BE2C (cell line): ENCODE measurements around the gene WASF1. TPM values are rescaled to one million over a fixed set of nuclear protein-coding genes. Genes with fewer than 3 reads are reported as not detected.
A peak's percentile ranks its signal among the peaks of the same experiment; 100 is the strongest.

Experiments
- DNase-seq: peaks from one replicate; pipeline ENCODE4 v3.0.0-alpha.2; 2020
- H3K27me3 ChIP-seq: fragments of 250-450 bp; sonication (Bioruptor Pico); 2 replicates; pipeline ENCODE4 v1.5.1; 2020; ENCODE audit warnings: mild to moderate bottlenecking
- H3K36me3 ChIP-seq: fragments of 250-450 bp; sonication (Bioruptor Pico); 2 replicates; pipeline ENCODE4 v1.5.1; 2020; ENCODE audit warnings: mild to moderate bottlenecking
- H3K4me1 ChIP-seq: fragments of 250-450 bp; sonication (Bioruptor Pico); 2 replicates; pipeline ENCODE4 v1.5.1; 2020
- H3K4me3 ChIP-seq: 2 replicates; pipeline ENCODE4 v1.5.1; 2011; ENCODE audit warnings: low read depth, low read length
- H3K9me3 ChIP-seq: fragments of 250-450 bp; sonication (Bioruptor Pico); 2 replicates; pipeline ENCODE4 v1.5.1; 2020
- polyA plus RNA-seq: library from polyadenylated mRNA; unstranded; fragments of >200 nt; gene quantifications from one replicate; pipeline ENCODE4 v1.2.1, GENCODE V29; 2012; ENCODE audit warnings: low read depth, missing spikeins; ENCODE audit not compliant: insufficient read length, insufficient read depth
- TF ChIP-seq, protein P1 (sequence below): IDR thresholded peaks from 2 replicates; pipeline ENCODE4 v1.5.1; 2012; ENCODE audit warnings: mild to moderate bottlenecking, low read depth, low read length

The WASF1 gene
- 52.1 TPM for polyA plus RNA-seq

DNA sequence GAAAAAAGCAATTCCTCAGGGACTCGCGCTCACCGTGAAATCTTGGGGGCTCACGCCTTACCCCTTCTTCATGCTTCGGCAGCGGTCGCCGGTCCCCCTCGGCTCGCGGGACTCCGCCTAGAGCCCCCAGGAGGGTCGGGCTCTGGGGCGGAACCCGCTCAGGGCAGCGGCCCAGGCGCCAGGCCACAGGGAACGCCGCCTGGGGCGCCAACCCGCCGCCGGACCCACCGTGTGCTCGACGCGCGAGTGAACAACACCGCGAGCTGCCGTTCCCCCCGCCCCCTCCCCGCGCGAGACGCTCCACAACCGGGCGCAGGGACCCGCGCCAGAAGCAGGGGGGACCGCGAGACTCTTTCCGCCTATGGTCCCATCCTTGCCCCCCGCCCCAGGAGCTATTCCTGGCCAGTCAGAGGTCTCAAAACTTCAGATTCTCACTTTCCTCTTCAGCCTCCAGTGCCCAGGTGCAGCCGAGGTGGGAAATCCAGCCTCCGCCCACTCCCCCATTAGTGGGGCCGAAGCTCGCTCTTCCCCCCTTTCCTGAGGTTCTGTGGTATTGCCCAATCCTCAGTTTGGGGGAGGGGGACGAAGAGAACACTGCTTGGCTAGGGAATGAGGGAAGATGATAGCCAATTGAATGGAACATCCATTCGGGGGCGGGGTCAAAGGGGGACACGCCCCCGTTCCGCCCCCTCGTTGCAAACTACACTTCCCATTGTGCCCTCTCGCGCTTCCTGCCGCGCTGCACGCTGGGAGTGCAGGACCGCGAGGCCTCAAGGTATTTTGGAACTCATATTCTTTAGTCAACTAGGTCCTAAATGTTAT, at the start of gene WASF1:
WASF1 (minus strand) TSS at position 265 of the 822 bp plus-strand sequence. CDS start 52,069 bp downstream, outside the sequence.
- peak within 1 kb of the TSS; percentile 94 for H3K4me3 ChIP-seq
- H3K9me3 ChIP-seq: no peaks in the 10 kb centered on the region
- peaks cover 3% of the 10 kb centered on the region for H3K4me1 ChIP-seq
- TF ChIP-seq, protein P1, sequence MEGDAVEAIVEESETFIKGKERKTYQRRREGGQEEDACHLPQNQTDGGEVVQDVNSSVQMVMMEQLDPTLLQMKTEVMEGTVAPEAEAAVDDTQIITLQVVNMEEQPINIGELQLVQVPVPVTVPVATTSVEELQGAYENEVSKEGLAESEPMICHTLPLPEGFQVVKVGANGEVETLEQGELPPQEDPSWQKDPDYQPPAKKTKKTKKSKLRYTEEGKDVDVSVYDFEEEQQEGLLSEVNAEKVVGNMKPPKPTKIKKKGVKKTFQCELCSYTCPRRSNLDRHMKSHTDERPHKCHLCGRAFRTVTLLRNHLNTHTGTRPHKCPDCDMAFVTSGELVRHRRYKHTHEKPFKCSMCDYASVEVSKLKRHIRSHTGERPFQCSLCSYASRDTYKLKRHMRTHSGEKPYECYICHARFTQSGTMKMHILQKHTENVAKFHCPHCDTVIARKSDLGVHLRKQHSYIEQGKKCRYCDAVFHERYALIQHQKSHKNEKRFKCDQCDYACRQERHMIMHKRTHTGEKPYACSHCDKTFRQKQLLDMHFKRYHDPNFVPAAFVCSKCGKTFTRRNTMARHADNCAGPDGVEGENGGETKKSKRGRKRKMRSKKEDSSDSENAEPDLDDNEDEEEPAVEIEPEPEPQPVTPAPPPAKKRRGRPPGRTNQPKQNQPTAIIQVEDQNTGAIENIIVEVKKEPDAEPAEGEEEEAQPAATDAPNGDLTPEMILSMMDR: no peak
- 0 out of 2 replicates have a peak, but pooled peaks cover 3% of the 10 kb centered on the region for H3K36me3 ChIP-seq
- peak; percentile 96 for DNase-seq
- H3K27me3 ChIP-seq: no peaks in the 10 kb centered on the region

DNA sequence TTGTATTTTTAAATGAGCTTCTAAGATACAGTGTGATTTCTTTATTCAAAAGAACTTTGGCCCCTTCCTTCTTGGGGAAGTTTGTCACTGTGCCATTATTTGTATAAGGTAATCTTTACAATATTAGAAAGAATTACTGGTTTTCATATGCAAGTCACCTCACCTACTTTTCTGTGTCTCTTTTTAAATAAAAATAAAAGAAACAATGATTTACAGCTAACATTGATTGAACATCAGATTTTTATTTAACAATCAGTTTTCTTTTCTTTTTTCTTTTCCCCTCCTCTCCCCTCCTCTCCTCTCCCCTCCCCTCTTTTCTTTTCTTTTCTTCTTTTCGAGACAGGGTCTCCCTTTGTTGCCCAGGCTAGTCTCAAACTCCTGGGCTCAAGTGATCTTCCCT, 46.8 kb upstream of the WASF1 start:
- no peaks in the 10 kb centered on the region for H3K9me3 ChIP-seq
- DNase-seq: no peak
- H3K36me3 ChIP-seq: peaks cover 15% of the 10 kb centered on the region
- no peak overlapping the region for H3K4me3 ChIP-seq
- H3K27me3 ChIP-seq: no peaks in the 10 kb centered on the region
- no peaks in the 10 kb centered on the region for H3K4me1 ChIP-seq
- TF ChIP-seq, protein P1: no peak

DNA sequence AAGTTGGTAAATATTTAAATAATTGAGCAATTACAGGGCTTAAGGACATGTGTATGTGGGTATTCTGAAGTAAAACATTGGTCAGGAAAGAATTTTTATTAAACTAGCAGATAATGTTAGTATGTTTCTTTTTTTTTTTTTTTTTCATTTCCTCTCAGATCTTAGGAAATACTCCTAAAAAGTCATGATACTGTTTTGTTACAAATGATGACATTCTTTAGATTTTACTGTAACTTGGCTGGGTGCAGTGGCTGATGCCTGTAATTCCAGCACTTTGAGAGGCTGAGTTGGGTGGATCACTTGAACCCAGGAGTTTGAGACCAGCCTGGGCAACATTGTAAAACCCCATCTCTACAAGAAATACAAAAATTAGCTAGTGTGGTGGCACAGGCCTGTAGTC, 42.3 kb upstream of the WASF1 start:
- Histone ChIP-seq H3K4me3 (no peak overlapping the region), H3K4me1 (no peaks in the 10 kb centered on the region), H3K36me3 (peaks cover 18% of the 10 kb centered on the region), H3K27me3 (no peaks in the 10 kb centered on the region), H3K9me3 (no peaks in the 10 kb centered on the region)
- TF ChIP-seq, protein P1: no peak
- no peak for DNase-seq

DNA sequence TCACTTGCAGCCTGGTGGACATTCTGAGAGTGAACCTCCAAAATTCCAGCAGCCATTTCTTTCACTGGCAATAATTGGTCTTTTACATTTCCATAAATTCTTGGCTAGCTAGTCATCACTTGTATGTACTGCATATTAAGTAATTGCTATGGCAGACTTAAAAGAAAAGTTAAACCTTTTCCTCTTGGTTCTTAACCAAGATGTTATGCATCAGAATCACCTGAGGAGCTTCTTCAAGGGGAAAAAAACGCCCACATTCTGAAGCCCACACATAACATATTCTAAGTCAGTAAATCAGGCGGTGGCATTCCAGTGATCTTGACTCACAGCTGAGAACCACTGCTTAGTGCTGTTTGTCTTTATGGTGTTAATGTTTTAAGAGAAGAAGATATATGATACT, 37.8 kb upstream of the WASF1 start:
- no peaks in the 10 kb centered on the region for H3K27me3 ChIP-seq
- TF ChIP-seq, protein P1: no peak
- peaks cover 22% of the 10 kb centered on the region for H3K36me3 ChIP-seq
- DNase-seq: no peak
- H3K4me3 ChIP-seq: no peak overlapping the region
- no peaks in the 10 kb centered on the region for H3K4me1 ChIP-seq
- H3K9me3 ChIP-seq: no peaks in the 10 kb centered on the region

DNA sequence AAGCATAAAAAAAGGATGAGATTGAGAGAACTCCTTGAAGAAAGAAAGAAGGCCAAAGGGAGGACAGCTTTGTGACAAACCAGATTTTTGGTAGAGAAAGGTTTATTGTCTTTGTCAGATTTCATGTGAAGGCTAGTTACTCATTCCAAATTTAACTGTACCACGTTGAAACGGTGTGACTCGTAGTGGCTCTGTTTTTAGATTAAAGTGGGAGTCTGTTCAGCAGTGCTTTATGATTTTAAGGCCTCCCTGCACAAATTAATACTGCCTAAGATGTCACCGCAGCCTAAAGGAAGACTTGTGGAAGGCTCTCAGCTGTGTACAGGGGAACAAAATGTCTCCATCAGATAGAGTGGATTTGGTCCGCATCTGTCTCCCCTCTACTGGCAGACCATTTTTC, 36.7 kb upstream of the WASF1 start:
- TF ChIP-seq, protein P1: no peak
- H3K4me3 ChIP-seq: no peak overlapping the region
- H3K9me3 ChIP-seq: no peaks in the 10 kb centered on the region
- H3K36me3 ChIP-seq: peaks cover 29% of the 10 kb centered on the region
- H3K4me1 ChIP-seq: no peaks in the 10 kb centered on the region
- H3K27me3 ChIP-seq: no peaks in the 10 kb centered on the region
- no peak for DNase-seq

DNA sequence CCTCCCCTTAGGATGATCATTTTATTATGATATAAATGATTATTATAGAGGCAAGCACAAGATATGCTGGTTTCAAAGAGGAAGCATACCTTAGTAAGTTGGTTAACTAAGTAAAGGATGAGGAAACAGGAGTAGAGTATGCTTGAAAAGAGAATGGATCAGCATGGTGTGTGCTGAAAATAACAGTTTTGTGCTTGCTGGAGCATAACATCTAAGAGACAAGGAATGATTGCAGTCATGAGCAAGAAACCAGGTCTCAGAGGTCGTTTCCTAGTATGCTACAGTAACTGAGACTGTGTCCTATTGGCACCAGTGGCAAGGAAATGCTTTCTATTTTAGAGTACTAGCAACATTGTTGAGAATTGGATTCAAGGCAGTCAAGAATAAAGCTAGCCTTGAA, 34.9 kb upstream of the WASF1 start:
- TF ChIP-seq, protein P1: no peak
- no peaks in the 10 kb centered on the region for H3K9me3 ChIP-seq
- peaks cover 25% of the 10 kb centered on the region for H3K36me3 ChIP-seq
- H3K4me1 ChIP-seq: no peaks in the 10 kb centered on the region
- no peak overlapping the region for H3K4me3 ChIP-seq
- no peaks in the 10 kb centered on the region for H3K27me3 ChIP-seq
- no peak for DNase-seq
